ENCODE measurements around the gene ZNF277.

ZNF277 gene

DNA sequence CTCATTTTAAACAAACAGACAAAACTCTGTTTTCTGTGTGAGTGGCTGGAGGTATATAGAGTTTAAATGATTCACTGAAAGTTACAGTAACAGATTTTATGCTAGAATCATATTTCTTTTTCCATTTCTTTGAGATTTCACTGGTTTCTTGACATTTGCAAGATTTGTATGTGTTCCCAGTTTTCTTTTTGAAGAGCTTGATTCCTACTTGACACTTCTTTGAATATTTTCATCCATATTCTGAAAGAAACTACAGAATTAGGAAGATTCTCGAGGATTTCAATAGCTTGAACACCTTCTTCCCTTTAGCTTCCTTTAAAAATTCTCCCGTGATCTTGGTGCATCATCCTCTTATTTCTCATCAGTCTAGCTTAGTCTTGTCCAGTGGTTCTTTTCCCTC, 93.6 kb downstream of the ZNF277 start:
- Histone ChIP-seq H3K9me3 (ENCODE audit: control insufficient read depth, insufficient read depth, low read length) (no peaks in the 10 kb centered on the region), H3K27ac (ENCODE audit: low read depth, low read length) (no peak overlapping the region), H3F3A (ENCODE audit: control insufficient read depth, insufficient read depth) (peaks cover 3% of the 10 kb centered on the region; the same call in 1 of the 2 replicates), H3K79me2 (ENCODE audit: control insufficient read depth, low read length) (no peaks in the 10 kb centered on the region), H3K4me1 (ENCODE audit: control insufficient read depth, low read length) (peaks cover 7% of the 10 kb centered on the region), H3K9me2 (replicated peaks; ENCODE audit: control insufficient read depth, low read length) (no peaks in the 10 kb centered on the region), H4K20me1 (ENCODE audit: control insufficient read depth, insufficient read depth, low read depth, low read length) (no peaks in the 10 kb centered on the region), H3K4me2 (ENCODE audit: low read length) (no peak overlapping the region), H3K4me3 (ENCODE audit: low read length) (no peak overlapping the region), H3K27me3 (ENCODE audit: control insufficient read depth, low read length) (no peaks in the 10 kb centered on the region), H3K36me3 (ENCODE audit: control insufficient read depth, low read length) (no peaks in the 10 kb centered on the region)
- TF ChIP-seq, protein P1, sequence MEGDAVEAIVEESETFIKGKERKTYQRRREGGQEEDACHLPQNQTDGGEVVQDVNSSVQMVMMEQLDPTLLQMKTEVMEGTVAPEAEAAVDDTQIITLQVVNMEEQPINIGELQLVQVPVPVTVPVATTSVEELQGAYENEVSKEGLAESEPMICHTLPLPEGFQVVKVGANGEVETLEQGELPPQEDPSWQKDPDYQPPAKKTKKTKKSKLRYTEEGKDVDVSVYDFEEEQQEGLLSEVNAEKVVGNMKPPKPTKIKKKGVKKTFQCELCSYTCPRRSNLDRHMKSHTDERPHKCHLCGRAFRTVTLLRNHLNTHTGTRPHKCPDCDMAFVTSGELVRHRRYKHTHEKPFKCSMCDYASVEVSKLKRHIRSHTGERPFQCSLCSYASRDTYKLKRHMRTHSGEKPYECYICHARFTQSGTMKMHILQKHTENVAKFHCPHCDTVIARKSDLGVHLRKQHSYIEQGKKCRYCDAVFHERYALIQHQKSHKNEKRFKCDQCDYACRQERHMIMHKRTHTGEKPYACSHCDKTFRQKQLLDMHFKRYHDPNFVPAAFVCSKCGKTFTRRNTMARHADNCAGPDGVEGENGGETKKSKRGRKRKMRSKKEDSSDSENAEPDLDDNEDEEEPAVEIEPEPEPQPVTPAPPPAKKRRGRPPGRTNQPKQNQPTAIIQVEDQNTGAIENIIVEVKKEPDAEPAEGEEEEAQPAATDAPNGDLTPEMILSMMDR (IDR thresholded peaks at IDR 0.05; ENCODE audit: low read depth, low read length, poor library complexity, severe bottlenecking): no peak
- no peak for TF ChIP-seq EZH2phosphoT487 (IDR thresholded peaks at IDR 0.05; ENCODE audit: borderline replicate concordance, low read length)

DNA sequence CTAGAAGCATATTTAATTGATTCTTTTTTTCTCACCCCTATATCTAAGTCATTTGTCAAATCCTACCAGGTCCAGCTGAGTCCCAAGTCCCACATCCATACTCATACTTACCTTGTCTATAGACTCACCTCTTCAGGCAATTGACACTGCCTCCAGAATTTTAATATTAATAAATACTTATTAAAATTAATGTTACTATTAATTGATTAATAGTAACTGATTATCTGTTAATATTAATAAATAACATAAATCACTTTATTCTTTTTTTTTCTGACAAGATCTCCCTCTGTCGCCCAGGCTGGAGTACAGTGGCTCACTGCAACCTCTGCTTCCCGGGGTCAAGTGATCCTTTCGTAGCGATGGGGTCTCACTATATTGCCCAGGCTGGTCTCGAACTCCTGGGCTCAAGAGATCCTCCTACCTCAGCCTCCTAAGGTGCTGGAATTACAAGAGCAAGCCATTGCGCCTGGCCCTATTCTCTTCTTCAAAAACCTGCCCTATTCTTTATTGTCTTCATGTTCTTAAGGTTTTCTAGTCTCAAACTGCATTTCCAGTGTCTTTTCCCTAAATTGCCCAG, 94.4 kb downstream of the ZNF277 start:
- no peak overlapping the region for H3K27ac ChIP-seq (ENCODE audit: low read depth, low read length)

DNA sequence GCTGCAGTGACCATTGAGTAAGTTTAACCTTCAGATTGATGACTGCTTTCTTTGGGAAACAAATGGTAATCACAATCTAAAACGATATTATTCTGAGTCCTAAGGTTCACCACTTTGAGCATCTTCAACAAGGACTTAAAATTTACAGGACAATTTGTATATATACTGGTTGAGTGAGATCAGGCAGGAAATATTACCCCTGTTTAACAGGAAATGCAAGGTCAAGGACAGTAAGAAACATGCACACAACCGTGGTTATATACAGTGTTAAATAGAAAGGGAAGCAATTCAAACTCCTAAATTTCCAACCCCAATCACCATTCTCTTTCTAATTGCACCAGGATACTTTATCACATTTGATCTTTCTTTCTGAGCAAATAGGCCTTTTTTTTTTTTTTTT, 96.1 kb downstream of the ZNF277 start:
- no peaks in the 10 kb centered on the region for H3K27me3 ChIP-seq (ENCODE audit: control insufficient read depth, low read length)
- H3K4me2 ChIP-seq (ENCODE audit: low read length): peak overlapping the region; percentile 21; the same call in 1 of the 2 replicates
- TF ChIP-seq, protein P1 (IDR thresholded peaks at IDR 0.05; ENCODE audit: low read depth, low read length, poor library complexity, severe bottlenecking): no peak
- no peak for TF ChIP-seq EZH2phosphoT487 (IDR thresholded peaks at IDR 0.05; ENCODE audit: borderline replicate concordance, low read length)
- H3K36me3 ChIP-seq (ENCODE audit: control insufficient read depth, low read length): no peaks in the 10 kb centered on the region
- H3F3A ChIP-seq (ENCODE audit: control insufficient read depth, insufficient read depth): peaks cover 3% of the 10 kb centered on the region; the same call in 1 of the 2 replicates
- H3K27ac ChIP-seq (ENCODE audit: low read depth, low read length): no peak overlapping the region
- no peaks in the 10 kb centered on the region for H4K20me1 ChIP-seq (ENCODE audit: control insufficient read depth, insufficient read depth, low read depth, low read length)
- no peaks in the 10 kb centered on the region for H3K79me2 ChIP-seq (ENCODE audit: control insufficient read depth, low read length)
- H3K9me2 ChIP-seq (replicated peaks; ENCODE audit: control insufficient read depth, low read length): no peaks in the 10 kb centered on the region
- no peak overlapping the region for H3K4me3 ChIP-seq (ENCODE audit: low read length)
- H3K4me1 ChIP-seq (ENCODE audit: control insufficient read depth, low read length): peaks cover 7% of the 10 kb centered on the region
- no peaks in the 10 kb centered on the region for H3K9me3 ChIP-seq (ENCODE audit: control insufficient read depth, insufficient read depth, low read length)

More for the DNA sequence above, 94.4 kb downstream of the ZNF277 start:
- TF ChIP-seq, protein P1 (IDR thresholded peaks at IDR 0.05; ENCODE audit: low read depth, low read length, poor library complexity, severe bottlenecking): no peak
- no peak for TF ChIP-seq EZH2phosphoT487 (IDR thresholded peaks at IDR 0.05; ENCODE audit: borderline replicate concordance, low read length)
- H3K36me3 ChIP-seq (ENCODE audit: control insufficient read depth, low read length): no peaks in the 10 kb centered on the region
- no peaks in the 10 kb centered on the region for H3K9me2 ChIP-seq (replicated peaks; ENCODE audit: control insufficient read depth, low read length)
- no peak overlapping the region for H3K4me3 ChIP-seq (ENCODE audit: low read length)
- H3K4me1 ChIP-seq (ENCODE audit: control insufficient read depth, low read length): peaks cover 7% of the 10 kb centered on the region
- no peaks in the 10 kb centered on the region for H3K9me3 ChIP-seq (ENCODE audit: control insufficient read depth, insufficient read depth, low read length)
- H3K27me3 ChIP-seq (ENCODE audit: control insufficient read depth, low read length): no peaks in the 10 kb centered on the region
- H3K79me2 ChIP-seq (ENCODE audit: control insufficient read depth, low read length): no peaks in the 10 kb centered on the region
- no peak overlapping the region for H3K4me2 ChIP-seq (ENCODE audit: low read length)
- H3F3A ChIP-seq (ENCODE audit: control insufficient read depth, insufficient read depth): peaks cover 3% of the 10 kb centered on the region; the same call in 1 of the 2 replicates
- H4K20me1 ChIP-seq (ENCODE audit: control insufficient read depth, insufficient read depth, low read depth, low read length): no peaks in the 10 kb centered on the region

Measured in DOHH2 (cell line).